ENCODE results near the gene IL2RA. TPM values are rescaled to one million over a fixed set of nuclear protein-coding genes. Genes with fewer than 3 reads are reported as not detected.
A peak's percentile ranks its signal among the peaks of the same experiment; 100 is the strongest.

IL2RA gene
- total RNA-seq, 1 experiment from 2014 or later: not detected

GRCh38 chr10:6039711-6040110 is 22.5 kb downstream of the IL2RA start:
- DNase-seq (ENCODE audit: low read depth): no peak

GRCh38 chr10:6038071-6038631 is 24.0 kb downstream of the IL2RA start:
- no peak for DNase-seq (ENCODE audit: low read depth)

DNA sequence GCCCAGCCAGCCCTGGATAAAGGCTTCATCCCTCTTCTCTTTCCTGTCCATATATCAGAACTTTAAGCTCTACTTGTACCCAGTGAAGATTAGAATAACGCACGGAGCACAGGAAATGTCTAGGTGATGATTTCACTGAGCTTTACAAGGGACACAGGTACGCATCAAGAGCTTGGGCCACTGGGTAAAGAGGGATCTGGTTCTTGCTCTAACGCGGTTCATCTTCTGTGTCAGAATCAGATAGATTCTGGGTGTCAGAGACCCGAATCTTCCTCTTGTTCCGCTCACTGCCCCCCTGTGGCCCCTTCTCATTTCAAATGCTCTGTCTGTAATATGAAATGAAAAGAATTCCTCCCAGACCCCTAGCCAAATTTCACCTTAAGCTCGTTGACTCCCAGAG is 24.7 kb downstream of the IL2RA start:
- no peak for DNase-seq (ENCODE audit: low read depth)

GRCh38 chr10:6036861-6037321 is 25.3 kb downstream of the IL2RA start:
- no peak for DNase-seq (ENCODE audit: low read depth)

- no peak for DNase-seq (ENCODE audit: low read depth)
Observed at GRCh38 chr10:6035931-6036575, 26.1 kb downstream of the IL2RA start.

GRCh38 chr10:6035101-6035834 is 26.9 kb downstream of the IL2RA start:
- no peak for DNase-seq (ENCODE audit: low read depth)

GRCh38 chr10:6034371-6034770 is 27.8 kb downstream of the IL2RA start:
- DNase-seq (ENCODE audit: low read depth): no peak

- no peak for DNase-seq (ENCODE audit: low read depth)
Observed at GRCh38 chr10:6033954-6034353, 28.2 kb downstream of the IL2RA start.

DNA sequence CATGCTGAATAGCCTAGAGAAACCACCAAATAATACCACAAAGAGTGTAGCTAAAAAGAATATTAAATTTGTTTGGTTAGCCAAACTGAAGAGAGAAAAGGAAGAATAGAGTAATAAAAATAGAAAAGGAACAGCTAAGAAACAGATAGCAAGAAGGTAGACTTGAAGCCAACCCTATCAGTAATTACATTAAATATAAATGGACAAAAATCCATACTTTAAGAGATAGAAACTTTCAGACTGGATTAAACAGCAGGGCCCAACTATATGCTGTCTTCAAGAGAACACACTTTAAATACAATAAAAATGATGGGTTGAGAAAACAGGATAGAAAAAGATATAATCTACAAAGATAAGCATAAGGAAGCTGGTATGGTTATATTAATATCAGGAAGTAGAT is 31.2 kb downstream of the IL2RA start:
- DNase-seq (ENCODE audit: low read depth): no peak

DNA sequence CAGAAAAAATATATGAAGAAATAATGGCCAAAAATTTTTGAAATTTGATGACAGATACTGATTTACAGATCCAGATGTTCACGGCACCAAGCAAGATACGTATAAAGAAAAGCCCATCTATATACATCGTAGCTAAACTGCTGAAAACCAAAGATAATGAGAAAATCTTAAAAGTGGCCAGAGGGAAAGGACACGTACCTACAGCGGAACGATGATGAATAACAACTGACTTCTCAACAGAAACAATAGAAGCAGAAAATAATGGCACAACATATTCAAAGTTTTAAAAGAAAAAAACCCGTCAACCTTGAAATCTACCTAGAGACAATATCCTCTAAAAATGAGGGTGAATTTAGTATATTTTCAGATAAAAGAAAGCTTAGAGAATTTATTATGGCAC is 31.9 kb downstream of the IL2RA start:
- DNase-seq (ENCODE audit: low read depth): no peak

DNA sequence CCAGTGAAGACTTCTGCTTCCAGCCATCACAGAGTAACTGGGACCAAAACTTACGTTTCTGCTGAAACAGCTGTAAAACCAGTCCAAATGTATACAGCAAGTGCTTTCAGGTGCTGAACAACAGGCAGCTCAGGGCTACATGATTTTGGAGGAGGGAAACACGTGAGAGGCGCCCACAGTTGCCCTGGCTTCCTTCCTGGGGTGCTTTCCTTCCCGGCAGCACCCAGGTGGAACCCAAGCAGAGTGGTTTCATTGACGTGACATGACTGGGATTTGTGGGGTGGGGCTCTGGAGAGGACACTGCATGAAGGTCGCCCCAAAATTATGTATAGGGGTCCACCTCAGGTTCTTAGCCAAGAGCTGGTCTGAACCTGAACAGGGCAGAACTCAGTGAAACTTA is 34.2 kb downstream of the IL2RA start:
- DNase-seq (ENCODE audit: low read depth): no peak

DNA sequence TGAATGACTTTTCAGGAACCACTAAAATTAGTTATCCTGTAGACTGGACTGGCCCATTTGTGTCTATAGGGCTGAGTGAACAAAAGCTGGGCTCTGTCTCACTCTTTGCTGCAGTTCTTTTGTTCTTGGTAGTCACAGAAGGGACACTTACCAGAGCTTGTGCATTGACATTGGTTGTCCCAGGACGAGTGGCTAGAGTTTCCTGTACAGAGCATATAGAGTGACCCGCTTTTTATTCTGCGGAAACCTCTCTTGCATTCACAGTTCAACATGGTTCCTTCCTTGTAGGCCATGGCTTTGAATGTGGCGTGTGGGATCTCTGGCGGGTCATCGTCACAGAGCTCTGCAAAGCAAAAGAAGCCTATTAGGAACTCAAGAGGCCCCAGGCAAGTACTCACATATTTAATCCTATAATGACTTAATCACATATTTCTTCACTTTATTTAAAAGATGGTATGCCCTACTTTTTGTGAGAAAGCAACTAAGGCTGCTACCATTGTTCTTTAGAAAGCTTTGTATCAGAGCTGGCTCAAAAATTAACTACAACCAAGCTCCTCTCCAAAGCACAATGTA is 36.4 kb downstream of the IL2RA start:
- no peak for DNase-seq (ENCODE audit: low read depth)

- no peak for DNase-seq (ENCODE audit: low read depth)
Observed at GRCh38 chr10:6024334-6024682, 37.9 kb downstream of the IL2RA start.

DNA sequence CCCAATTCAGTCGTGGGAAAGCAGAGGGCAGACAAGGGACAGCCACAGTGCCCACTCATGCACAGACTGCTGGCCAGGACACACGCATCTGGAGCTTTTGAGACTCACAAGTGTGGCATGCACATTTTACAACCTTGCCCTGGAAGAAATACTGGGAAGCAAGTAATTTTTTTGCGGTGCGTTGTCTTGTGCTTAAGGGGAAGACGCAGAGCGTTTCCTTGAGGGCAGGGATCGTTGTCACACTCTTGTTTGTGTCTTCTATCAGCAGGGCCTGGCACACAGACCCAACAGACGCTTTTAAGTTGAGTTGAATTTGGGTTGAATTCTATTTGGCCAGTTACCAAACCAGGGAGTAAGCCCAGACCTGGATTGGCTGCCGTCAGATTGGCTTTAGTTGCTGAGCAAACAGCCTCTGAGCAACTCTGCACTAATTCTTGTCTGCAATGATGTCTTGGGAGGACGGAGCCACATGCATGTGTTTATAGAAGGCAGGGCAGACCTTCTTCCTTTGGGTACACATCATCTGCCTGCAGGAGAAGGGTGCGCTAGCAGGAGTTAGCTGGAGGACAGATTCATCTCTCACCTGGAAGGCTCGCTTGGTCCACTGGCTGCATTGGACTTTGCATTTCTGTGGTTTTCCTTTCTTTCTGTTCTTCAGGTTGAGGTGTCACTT is 38.4 kb downstream of the IL2RA start:
- DNase-seq (ENCODE audit: low read depth): no peak

DNA sequence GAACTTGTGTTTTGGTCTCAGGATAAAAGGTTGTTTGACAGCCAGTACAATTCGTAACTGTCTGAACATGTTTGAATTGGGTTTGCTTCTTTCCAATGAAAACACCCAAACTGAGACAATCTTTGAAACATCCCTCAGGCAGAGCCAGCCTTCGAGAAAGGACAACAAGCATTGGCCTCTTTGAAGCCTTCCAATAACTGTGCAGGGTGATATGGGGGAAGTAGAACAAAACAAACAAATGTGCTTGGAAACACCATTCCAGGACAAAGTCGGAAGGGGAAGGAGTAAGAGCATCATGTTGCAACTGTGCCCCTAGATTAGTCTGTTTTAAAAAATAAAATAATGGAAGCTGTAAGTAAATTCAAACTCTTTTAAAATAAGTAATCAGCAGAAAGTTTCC is 39.5 kb downstream of the IL2RA start:
- DNase-seq (ENCODE audit: low read depth): no peak

GRCh38 chr10:6020826-6021225 is 41.3 kb downstream of the IL2RA start:
- no peak for DNase-seq (ENCODE audit: low read depth)

DNA sequence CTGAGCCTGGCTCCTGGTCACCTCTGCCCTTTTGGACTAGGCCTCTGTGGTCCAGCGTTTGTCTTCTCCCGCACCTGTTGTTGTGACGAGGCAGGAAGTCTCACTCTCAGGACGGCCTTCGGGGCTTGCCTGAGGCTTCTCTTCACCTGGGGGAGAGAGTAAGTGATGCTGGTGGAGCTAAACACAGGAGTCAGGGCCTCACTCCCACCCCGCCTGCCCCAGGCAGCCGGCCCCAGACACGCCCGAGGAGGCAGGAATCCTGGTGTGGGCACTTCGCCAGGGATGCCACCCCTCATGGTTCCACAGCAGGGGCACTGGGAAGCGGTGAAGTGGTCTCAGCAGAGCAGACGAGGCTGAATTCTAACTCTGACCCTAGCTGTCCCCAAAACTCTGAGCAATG is 42.4 kb downstream of the IL2RA start:
- no peak for DNase-seq (ENCODE audit: low read depth)

GRCh38 chr10:6019010-6019782 is 43.0 kb downstream of the IL2RA start:
- DNase-seq (ENCODE audit: low read depth): no peak

DNA sequence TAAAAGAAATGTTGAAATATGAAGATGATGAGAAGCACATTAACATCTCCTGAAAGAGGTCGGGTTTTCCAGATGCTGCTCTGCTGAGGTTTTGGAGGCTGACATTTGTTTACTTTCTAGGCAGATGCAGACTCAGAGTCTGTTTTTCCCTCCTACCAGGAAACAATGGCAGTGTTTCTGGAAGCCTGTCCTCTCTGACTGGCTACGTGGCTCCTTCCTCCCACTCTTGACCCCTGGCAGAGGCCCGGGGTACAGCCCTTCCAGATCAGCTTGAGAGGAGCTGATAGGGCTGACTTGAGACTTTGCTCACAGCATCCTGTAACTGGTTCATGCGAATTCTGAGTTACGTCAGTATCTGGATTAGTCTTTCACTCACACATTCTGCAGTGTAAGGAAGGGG is 43.7 kb downstream of the IL2RA start:
- DNase-seq (ENCODE audit: low read depth): no peak

DNA sequence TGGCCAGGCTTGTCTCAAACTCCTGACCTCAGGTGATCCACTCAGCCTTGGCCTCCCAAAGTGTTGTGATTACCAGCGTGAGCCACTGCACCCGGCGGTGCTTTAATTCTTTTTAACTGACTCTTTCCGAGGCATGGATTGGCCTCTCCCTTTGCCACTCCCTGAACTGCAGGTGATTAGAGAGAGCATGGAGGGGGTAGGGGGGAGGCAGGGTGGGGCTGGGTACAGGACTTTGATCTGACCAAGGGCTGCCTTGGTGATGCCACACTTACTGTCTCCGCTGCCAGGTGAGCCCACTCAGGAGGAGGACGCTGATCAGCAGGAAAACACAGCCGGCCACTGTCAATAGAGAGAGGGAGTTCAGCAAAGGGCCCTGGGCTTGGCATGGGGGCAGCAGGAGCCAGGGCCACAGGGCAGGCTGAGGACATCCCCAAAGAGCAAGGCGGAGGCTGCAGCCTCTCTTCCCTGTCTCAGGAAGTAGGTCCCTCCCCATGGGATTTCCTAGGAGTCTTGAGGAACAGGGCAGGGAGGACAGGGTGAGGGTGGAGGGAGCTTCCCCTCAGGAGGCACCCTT is 44.3 kb downstream of the IL2RA start:
- no peak for DNase-seq (ENCODE audit: low read depth)

GRCh38 chr10:6014241-6014761 is 47.9 kb downstream of the IL2RA start:
- peak; percentile 22 for DNase-seq (ENCODE audit: low read depth)

Measured in Daoy (cell line).